Stimulated activated CD4-positive, alpha-beta T cell treated with anti-CD3 and anti-CD28 coated beads, Interleukin-15, amount 100 ng/mL, for 1 hour (primary cell): ENCODE measurements around the gene EMP3.

Source experiments
- DNase-seq, 2 donors: peaks; one replicate each; pipeline ENCODE4 v3.0.0-alpha.2; 2020; ENCODE audit warnings: low read depth in 1 of 2, low spot score in 1 of 2

The EMP3 gene

GRCh38 chr19:48373567-48373966 lies 48.2 kb downstream of the EMP3 start:
- no peak for DNase-seq

GRCh38 chr19:48378194-48378570 lies 52.8 kb downstream of the EMP3 start:
- no peak for DNase-seq

DNA sequence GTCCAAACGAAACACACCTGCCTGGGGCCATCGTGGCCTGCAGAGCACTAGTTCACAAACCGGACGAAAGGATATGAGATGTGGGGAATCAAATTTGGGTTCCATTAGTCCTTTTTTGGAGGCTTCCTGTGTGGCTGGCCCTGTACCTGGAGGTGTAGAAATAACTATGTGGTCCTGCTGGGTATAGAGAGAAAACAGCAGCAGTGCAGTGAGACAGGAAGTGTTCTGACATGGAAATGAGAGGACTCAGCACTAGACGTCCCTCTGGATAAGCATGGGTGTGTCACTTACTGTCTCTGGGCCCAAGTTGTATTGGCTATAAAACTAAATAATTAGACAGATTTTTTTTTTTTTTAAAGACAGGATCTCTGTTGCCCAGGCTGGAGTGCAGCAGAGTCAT lies 53.7 kb downstream of the EMP3 start:
- no peak for DNase-seq
